ENCODE data around the gene FAAP100.

The FAAP100 gene

DNA sequence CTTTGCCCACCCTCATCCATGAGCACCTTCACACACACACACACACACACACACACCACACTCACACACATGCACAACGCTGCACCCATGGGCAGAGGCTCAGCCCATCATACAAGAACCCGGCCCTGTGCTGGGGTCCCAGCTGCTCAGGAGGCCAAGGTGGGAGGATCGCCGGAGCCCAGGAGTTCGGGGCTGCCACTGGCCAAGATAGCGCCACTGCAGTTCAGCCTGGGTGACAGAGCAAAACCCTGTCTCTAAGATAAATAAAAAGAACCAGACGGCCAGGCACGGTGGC is 27.3 kb downstream of the FAAP100 start:
- DNase-seq (ENCODE audit: low read depth) = no peak

DNA sequence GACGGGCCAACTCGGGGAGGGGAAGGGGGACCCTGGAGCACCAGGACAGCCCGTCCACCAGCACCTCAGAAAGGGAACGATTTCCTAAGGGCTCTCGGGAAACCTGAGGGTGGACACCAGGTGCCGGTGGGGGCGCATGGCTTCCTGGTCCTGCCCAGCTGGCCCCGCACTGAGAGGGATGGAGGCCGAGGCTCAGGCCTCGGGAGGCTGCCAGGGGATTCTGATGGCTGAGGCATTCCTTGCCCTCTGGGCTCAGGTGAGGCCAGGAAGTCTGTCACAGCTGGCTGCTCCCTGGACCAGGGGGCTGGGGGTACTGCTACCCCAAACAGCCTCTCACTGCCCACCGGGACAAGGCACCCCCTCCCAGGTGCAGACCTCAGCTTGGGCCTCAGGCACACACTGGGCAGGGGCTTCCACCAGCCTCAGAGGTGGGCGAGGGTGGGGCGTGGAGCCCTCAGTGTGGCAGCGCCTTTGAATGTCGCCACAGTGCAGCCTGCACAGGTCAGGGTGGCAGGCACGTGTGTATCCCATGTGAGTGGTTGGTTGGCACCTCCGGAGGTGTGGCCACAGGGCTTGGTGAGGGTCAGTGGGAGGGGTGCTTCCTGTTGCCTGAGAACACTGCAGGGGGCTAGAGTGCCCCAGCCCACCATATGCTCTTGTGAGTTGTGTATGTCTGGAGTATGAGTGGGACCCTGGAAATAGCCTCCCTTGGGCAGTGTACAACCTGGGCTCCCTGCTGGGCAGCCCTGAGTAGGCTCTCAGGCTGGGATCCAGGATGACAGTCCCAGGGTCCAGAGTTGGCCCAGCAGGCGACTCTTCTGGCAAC is 27.9 kb downstream of the FAAP100 start:
- no peak for DNase-seq (ENCODE audit: low read depth)

DNA sequence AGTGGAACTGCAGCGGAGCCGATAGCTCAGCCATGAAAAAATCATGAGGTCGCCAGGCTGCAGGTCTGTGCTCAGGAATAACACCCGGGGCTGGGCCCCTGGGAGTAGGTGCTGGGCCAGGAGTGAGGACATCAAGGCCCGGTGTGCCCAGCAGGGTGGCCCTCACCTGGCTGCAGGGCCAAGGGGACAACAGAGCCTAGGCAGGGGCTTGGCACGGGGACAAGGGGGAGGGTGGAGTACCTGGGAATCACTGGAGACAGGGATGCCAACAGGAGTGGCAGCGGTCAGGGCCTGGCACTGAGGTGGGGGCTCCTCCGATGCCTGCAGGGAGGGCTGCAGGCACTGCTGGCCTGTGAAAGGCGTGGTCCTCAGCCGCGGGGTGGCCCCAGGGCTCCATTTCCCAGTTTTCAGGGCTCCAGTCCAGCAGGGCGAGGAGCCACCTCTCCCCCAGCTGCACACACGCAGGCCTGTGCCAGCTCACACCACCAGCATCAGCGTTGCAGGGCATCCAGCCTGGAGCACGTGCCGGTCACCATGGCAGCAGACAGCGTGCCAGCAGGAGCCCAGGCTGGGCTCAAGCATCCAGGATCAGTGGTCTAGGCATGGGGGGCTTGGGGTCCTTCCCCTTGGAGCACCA is 28.6 kb downstream of the FAAP100 start:
- no peak for DNase-seq (ENCODE audit: low read depth)

DNA sequence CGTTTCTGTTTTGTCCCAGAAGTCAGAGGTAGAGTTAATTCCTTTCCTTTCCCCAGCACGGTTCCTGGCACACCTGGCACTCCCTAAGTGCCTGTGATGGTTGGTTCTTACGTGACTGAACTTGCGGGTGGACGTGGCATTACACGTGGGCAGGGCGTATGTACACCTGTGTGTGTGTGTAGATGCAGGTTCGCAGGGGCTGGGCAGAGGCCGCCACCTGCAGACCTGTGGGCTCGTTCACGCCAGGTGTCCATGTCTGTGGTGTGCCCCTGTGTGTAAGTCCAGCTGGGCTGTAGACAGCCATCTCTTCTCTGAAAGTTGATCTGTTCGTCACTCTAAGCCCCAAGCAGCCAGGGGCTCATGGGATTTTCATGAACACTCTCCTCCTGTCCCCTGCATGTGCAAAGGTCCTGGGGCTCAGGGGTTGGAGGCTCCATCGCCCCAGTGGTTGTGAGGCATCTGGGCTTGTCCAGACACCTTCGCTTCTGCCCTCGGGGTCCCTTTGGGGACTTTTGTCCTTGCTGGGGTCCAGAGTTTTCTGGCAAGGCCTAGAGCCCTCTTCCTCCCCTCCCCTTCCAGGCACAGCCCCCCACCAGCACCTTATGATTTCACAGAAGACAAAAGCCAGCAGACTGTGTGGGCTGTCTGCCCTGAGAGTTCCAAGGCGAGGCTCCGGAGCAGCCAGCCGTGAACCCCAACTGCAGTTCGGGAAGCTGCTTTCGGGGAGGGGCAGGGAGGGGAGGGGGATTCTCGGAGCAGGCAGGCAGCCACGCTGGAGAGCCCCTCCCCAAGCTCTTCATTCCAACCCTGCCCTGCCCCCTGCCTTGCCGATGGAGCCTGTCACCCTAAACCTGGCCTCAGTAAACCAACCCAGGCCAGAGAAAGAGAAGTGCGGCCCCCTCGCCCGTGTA is 29.4 kb downstream of the FAAP100 start:
- DNase-seq (ENCODE audit: low read depth) = no peak

DNA sequence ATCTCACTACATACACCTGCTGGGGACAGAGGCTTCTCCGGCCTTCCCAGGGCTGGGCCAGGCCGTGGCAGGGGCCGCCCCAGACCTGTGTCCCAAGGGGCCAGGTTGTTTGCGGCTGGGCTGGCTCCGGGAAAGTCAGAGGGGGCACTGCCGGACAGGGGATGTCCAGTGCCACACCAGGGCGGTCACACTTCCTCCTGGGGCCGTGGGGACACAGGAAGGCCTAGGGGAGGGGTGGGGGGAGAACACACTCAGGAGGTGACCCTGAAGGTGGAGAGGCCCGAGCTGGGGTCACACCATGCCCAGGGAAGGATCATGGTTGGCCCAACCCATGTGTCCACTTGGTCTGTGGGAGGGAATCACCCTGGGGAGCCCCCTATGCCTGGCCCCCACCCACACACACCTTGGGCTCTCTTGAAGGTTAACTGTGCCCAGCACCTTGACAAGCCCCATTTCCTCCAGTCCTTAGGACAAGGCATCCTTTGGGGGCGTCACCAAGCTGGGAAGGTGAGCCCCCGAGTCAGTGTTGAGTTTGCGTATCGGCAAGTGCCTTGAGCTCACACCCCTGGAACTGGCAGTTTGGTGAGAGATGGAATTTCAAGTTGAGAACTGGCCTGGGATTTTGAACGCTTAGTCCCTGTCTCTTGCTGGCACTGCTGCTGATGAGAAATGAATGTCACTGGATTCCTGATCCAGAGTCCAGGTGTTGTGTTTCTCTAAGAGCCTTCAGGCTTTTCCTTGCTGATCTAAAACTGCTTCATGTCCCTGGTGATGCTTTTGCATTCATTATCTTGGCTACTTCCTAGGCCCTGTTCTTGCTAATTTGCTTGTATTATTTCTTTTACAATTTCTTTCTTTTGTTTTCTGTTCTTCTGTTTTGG is 31.9 kb downstream of the FAAP100 start:
- DNase-seq (ENCODE audit: low read depth) = no peak

- peak; percentile 65 for DNase-seq (ENCODE audit: low read depth)
Observed at GRCh38 chr17:81519284-81520020, 32.7 kb downstream of the FAAP100 start.

DNA sequence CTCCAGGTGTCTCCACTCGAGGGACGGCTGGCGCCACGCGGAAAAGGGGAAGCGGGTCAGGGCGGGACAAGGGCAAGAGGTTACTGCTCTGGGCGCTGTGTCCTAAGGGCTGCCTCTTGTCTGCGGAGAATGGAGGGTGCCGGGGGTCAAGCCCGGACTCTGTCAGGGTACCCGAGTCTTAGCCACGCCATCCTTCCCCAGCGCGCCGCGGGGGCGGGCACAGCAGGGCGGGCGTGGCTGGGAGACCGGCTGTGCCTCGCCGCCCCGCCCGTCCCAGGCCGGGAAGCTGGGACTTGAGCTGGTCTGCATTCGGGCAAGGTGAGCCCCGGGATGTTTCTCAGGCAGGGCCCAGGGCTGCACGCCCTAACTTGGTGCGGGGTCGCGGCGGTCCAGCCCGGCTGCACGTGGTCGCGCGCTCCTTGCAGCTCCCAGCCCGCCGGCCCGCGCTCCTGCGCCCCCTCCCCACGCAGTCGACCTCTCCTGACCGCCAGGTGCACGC is 33.3 kb downstream of the FAAP100 start:
- DNase-seq (ENCODE audit: low read depth) = no peak

DNA sequence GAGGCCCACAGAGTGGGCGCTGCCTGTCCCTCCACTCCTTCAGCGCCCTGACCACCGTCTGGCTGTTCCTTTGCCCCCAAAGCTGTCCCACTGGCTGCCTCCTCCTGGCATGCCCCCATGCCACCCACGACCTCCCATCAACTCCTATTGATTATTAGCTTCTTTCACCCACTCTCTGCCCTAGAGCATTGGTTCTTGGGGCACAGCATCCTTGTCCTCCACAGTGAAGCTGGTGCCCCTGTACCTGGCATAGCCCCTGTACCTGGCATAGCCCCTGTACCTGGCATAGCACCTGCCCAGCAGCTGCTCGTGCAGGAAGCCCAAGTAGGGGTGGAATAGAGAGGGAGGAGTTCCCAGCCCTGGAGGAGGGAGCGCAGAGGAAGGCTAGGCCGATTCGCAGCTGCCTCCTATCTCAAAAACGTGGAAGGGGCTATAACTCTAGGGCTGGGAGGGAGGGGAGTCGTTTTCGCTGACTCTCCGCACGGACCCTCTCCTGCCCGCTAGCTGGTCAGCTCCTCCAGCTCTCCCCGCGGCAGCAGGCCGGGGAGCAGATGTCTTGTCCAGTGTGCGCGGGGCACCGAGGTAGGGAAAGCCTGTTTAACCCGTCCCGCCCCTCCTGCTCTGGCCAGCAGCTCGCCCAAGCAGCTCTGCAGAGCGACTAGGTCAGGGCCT is 33.9 kb downstream of the FAAP100 start:
- no peak for DNase-seq (ENCODE audit: low read depth)

- DNase-seq (ENCODE audit: low read depth) = no peak
Observed at GRCh38 chr17:81517339-81518112, 34.6 kb downstream of the FAAP100 start.

GRCh38 chr17:81517009-81517338 is 35.2 kb downstream of the FAAP100 start:
- no peak for DNase-seq (ENCODE audit: low read depth)

DNA sequence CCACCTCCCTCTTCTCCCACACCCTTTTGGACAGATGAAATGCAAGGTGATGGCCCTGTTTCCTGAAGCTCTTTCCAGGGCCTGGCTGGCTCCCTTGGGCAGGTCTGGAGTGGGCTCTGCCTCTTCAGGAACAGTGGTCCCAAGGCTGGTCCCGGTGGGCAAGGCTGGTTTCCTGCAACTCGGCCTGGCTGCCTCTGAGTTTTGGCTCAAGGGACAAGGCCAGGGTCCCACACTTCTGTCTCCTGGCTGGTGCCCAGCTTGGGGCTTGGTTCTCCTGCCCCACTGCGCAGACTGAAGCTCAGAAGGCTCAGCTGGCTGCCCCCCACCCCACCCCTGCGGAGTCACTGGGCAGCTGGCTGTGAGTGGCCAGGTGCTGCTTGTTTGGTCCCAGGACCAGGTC is 35.7 kb downstream of the FAAP100 start:
- no peak for DNase-seq (ENCODE audit: low read depth)

- DNase-seq (ENCODE audit: low read depth) = no peak
Observed at GRCh38 chr17:81515530-81516041, 36.6 kb downstream of the FAAP100 start.

DNA sequence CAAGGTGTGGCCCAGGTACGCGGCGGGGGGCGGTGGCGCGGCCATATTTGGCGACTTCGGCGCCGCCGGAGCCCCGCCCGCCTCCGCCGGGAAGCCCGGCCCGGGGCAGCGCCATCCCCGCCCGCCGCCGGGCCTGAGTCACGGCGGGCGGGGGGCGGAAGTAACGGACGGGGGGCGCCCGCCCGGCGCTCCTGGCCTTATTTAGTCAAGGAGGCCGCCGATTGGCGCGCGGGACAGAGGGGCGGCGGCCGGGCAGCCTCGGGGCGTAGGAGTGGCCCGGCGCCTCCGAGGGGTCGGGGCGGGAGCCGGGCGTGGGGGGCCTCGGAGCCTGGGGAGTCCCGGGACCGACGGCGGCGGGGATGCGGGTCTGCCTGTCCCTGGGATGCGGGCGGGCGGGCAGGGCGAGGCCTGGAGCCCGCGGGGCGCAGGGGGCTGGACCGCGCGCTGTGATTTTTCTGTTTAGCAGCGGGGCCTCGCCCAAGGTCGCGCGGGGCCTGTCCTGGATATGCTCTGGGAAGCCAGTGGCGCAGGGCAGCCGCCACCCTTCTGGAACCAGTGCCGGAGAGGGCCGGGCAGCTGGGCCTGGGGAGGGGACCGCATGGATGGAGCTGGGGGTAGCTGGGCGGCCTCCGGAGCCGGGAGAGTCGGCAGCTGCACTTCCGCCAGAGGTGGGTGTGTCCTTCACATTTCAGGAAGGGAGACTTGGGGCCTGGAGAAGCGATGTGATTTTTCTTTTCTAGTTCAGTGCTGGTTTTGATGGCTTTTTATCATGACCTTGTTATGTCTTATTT is 37.2 kb downstream of the FAAP100 start:
- DNase-seq (ENCODE audit: low read depth) = peak; percentile 76

- DNase-seq (ENCODE audit: low read depth) = no peak
Observed at GRCh38 chr17:81514489-81514738, 37.7 kb downstream of the FAAP100 start.

- DNase-seq (ENCODE audit: low read depth) = no peak
Observed at GRCh38 chr17:81513753-81514488, 38.2 kb downstream of the FAAP100 start.

DNA sequence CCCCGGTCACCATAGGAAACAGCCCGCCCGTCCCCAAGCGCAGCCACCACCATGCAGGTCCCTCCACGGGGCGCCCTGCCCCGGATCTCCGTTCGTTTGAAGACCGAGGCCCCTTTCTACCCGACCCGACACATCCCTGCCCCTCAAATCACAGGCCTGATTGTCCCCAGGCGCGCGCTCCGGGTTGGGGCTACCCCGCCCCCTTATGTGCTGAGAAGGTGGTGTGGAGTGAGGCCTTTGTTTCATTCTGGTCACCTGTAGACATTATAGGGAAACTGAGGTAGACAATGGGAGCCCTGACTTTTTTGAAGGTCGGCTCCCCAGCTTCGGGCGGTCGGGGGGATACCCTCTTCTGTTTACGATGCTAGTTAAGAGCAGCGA is 38.8 kb downstream of the FAAP100 start:
- DNase-seq (ENCODE audit: low read depth) = peak; percentile 68

- DNase-seq (ENCODE audit: low read depth) = peak; percentile 92
Observed at GRCh38 chr17:81512562-81513371, 39.4 kb downstream of the FAAP100 start, which contains the start of gene ACTG1. TSS of gene ACTG1 (minus strand) at chr17:81512799. CDS start at chr17:81512354, 445 bp downstream.

Data from activated T-cell treated with anti-CD3 and anti-CD28 coated beads for 48 hours (primary cell).